MCF 10A (cell line): ENCODE data around the gene USP11. TPM values are rescaled to one million over a fixed set of nuclear protein-coding genes. Genes with fewer than 3 reads are reported as not detected.
A peak's percentile ranks its signal among the peaks of the same experiment; 100 is the strongest.

Experiments used
- BruUV-seq: library from RNA; stranded (reverse); fragments of 400-500 nt; replicated peaks from 2 replicates; lab custom pipeline; 2021; lab: Mats Ljungman, UMichigan
- CTCF ChIA-PET: fragments of 300-600 bp; sonication (Branson Sonifier 250); formaldehyde crosslinking; extraction: SDS; loops from one replicate; lab custom pipeline; 2021; ENCODE audit warnings: antibody characterized with exemption, inconsistent platforms; lab: Yijun Ruan, JAX
- POLR2A ChIA-PET: fragments of 300-600, 350-650 bp; sonication (Branson Sonifier 250); formaldehyde crosslinking; extraction: SDS; loops from one replicate; lab custom pipeline; 2020; ENCODE audit warnings: antibody characterized with exemption, inconsistent platforms; lab: Yijun Ruan, JAX
- DNase-seq: peaks from one replicate; pipeline ENCODE4 v3.0.0-alpha.2; 2018; ENCODE audit not compliant: unreplicated experiment
- H3K27ac Mint-ChIP-seq: one replicate; pipeline ENCODE4 v1.8.0; 2022; ENCODE audit warnings: mild to moderate bottlenecking, low read depth, mixed read lengths; ENCODE audit not compliant: unreplicated experiment
- H3K27me3 Mint-ChIP-seq: one replicate; pipeline ENCODE4 v1.8.0; 2022; ENCODE audit warnings: mixed read lengths; ENCODE audit not compliant: insufficient read depth, unreplicated experiment
- H3K36me3 Mint-ChIP-seq: one replicate; pipeline ENCODE4 v1.8.0; 2022; ENCODE audit warnings: mild to moderate bottlenecking, moderate library complexity, mixed read lengths; ENCODE audit not compliant: insufficient read depth, unreplicated experiment
- H3K4me1 Mint-ChIP-seq: one replicate; pipeline ENCODE4 v1.8.0; 2022; ENCODE audit warnings: mixed read lengths; ENCODE audit not compliant: insufficient read depth, unreplicated experiment
- H3K4me3 Mint-ChIP-seq: one replicate; pipeline ENCODE4 v1.8.0; 2022; ENCODE audit warnings: mild to moderate bottlenecking, moderate library complexity, mixed read lengths; ENCODE audit not compliant: unreplicated experiment
- H3K9me3 Mint-ChIP-seq: one replicate; pipeline ENCODE4 v1.8.0; 2022; ENCODE audit warnings: mixed read lengths; ENCODE audit not compliant: unreplicated experiment
- CTCF ChIP-seq: fragments of 200-600 bp; IDR thresholded peaks from one replicate; pipeline ENCODE4 v1.8.0; 2022; ENCODE audit warnings: antibody characterized with exemption, mild to moderate bottlenecking; ENCODE audit not compliant: unreplicated experiment
- intact Hi-C: fragments of 100-400 bp; cut with micrococcal nuclease; formaldehyde crosslinking; loops from 2 replicates; pipeline ENCODE4 v1.14.1; 2022
- total RNA-seq: library from RNA; stranded (reverse); gene quantifications from 2 replicates; pipeline ENCODE4 v1.2.3, GENCODE V29; 2022

USP11 gene
- total RNA-seq, 1 experiment from 2014 or later: 20.3 TPM

GRCh38 chrX:47198687-47199080 lies 34.1 kb upstream of the USP11 start:
- CTCF ChIA-PET: interaction anchor here (0.8 kb wide), 1 partner anchor 318 kb away, joined by 4 read pairs; no protein-coding TSS in a partner anchor

DNA sequence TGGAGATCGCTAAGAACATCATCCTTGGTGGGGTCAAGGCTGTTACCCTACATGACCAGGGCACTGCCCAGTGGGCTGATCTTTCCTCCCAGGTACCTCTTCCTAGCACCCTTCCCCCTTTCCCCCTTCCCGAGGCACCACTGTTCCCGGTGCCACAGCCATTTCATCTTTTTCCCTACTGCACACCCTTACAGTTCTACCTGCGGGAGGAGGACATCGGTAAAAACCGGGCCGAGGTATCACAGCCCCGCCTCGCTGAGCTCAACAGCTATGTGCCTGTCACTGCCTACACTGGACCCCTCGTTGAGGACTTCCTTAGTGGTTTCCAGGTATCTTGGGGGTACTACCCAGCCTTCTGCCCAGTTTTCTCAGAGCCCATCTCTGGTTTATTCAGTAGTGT lies 33.5 kb upstream of the USP11 start:
- Mint-ChIP-seq H3K27ac (no peak overlapping the region), H3K36me3 (peaks cover 67% of the 10 kb centered on the region), H3K4me1 (peaks cover 27% of the 10 kb centered on the region), H3K27me3 (no peaks in the 10 kb centered on the region), H3K4me3 (no peak overlapping the region), H3K9me3 (no peaks in the 10 kb centered on the region)
- ChIA-PET POLR2A (no interaction called here), CTCF (interaction anchor here (0.8 to 2.0 kb wide), 2 partner anchors 185 to 317 kb away, joined by 4 to 9 read pairs; no protein-coding TSS in a partner anchor)
- BruUV-seq: no TSS peak
- no peak for TF ChIP-seq CTCF
- no peak for DNase-seq
- intact Hi-C loops: loop anchor here (10.0 kb wide), 1 partner anchor 826 kb away; no protein-coding TSS in a partner anchor

More at GRCh38 chrX:47198687-47199080, 34.1 kb upstream of the USP11 start:
- Mint-ChIP-seq H3K4me3 (no peak overlapping the region), H3K27ac (peak overlapping the region; percentile 35), H3K9me3 (no peaks in the 10 kb centered on the region), H3K36me3 (peaks cover 61% of the 10 kb centered on the region), H3K4me1 (peaks cover 28% of the 10 kb centered on the region), H3K27me3 (no peaks in the 10 kb centered on the region)
- no peak for DNase-seq
- POLR2A ChIA-PET: interaction anchor here (0.9 kb wide), 1 partner anchor 19 kb away, joined by 4 read pairs; no protein-coding TSS in a partner anchor
- intact Hi-C loops: loop anchor here (10.0 kb wide), 1 partner anchor 826 kb away; no protein-coding TSS in a partner anchor
- TF ChIP-seq CTCF: no peak
- no TSS peak for BruUV-seq

- no TSS peak for BruUV-seq
- DNase-seq: peak; percentile 51
- H3K27me3 Mint-ChIP-seq: no peaks in the 10 kb centered on the region
- ChIA-PET POLR2A (interaction anchor here (1.3 to 2.1 kb wide), 5 partner anchors 9 to 184 kb away, joined by 4 to 17 read pairs (median 5); no protein-coding TSS in a partner anchor), CTCF (interaction anchor here (0.6 to 2.0 kb wide), 4 partner anchors 8 to 1768 kb away, joined by 4 to 9 read pairs (median 4); no protein-coding TSS in a partner anchor)
- peak overlapping the region; percentile 73 for H3K27ac Mint-ChIP-seq
- H3K4me1 Mint-ChIP-seq: peaks cover 18% of the 10 kb centered on the region
- peak; percentile 28 for TF ChIP-seq CTCF
- no peaks in the 10 kb centered on the region for H3K9me3 Mint-ChIP-seq
- intact Hi-C loops: loop anchor here (1.0 kb wide), 1 partner anchor 184 kb away; no protein-coding TSS in a partner anchor
- H3K4me3 Mint-ChIP-seq: no peak overlapping the region
- H3K36me3 Mint-ChIP-seq: peaks cover 80% of the 10 kb centered on the region
Observed at GRCh38 chrX:47200385-47201150, 32.2 kb upstream of the USP11 start.

DNA sequence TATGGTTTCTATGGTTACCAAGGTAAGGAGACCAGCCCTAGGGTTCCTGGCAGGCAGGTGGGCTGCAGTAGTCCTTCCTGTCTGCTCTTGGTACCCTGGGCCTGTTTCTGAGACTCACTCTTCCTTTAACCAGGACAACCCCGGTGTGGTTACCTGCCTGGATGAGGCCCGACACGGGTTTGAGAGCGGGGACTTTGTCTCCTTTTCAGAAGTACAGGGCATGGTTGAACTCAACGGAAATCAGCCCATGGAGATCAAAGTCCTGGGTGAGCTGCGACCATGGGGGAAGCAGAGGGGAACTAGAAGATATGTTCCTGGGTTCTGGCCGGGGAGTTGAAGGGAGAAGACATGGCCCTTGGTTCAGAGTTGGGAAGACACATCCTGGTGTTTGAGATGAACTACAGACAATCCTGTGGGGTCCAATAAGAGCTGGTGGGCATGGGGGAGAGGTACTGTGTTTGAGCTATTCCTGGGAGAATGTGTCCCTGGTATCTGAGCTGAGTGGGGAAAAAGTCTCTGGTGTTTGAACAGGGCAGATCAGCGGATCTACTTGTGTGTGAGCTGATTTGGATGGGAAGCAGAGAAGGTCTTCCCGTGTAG lies 31.4 kb upstream of the USP11 start:
- no peaks in the 10 kb centered on the region for H3K9me3 Mint-ChIP-seq
- ChIA-PET CTCF (interaction anchor here (0.5 to 2.0 kb wide), 7 partner anchors 31 to 1972 kb away, joined by 3 to 9 read pairs (median 3); no protein-coding TSS in a partner anchor), POLR2A (interaction anchor here (1.3 to 2.1 kb wide), 4 partner anchors 10 to 18 kb away, joined by 4 to 17 read pairs (median 7); no protein-coding TSS in a partner anchor)
- intact Hi-C loops: no loop called here
- H3K4me3 Mint-ChIP-seq: no peak overlapping the region
- H3K27me3 Mint-ChIP-seq: no peaks in the 10 kb centered on the region
- no TSS peak for BruUV-seq
- H3K4me1 Mint-ChIP-seq: peaks cover 9% of the 10 kb centered on the region
- no peak overlapping the region for H3K27ac Mint-ChIP-seq
- H3K36me3 Mint-ChIP-seq: peaks cover 89% of the 10 kb centered on the region
- no peak for TF ChIP-seq CTCF
- DNase-seq: no peak
